ENCODE measurements around the gene C19orf67. TPM values are rescaled to one million over a fixed set of nuclear protein-coding genes. Genes with fewer than 3 reads are reported as not detected.

Gene C19orf67
- total and polyA plus RNA-seq, 2 experiments from 2014 or later: not detected

- no peak overlapping the region for H2AFZ ChIP-seq
- peaks cover 22% of the 10 kb centered on the region for H3K4me1 ChIP-seq (ENCODE audit: insufficient read depth)
- H3K4me3 Mint-ChIP-seq: no peak overlapping the region
- H3K4me2 ChIP-seq: no peak overlapping the region
- peaks cover 19% of the 10 kb centered on the region for H3K27me3 Mint-ChIP-seq (ENCODE audit: insufficient read depth, low read depth, poor library complexity)
- no peak for TF ChIP-seq JUNB (IDR thresholded peaks at IDR 0.05; ENCODE audit: unreplicated experiment)
- no peak for TF ChIP-seq EZH2 (IDR thresholded peaks at IDR 0.05; ENCODE audit: low read depth, unreplicated experiment)
- no peak for TF ChIP-seq CTCF (conservative IDR thresholded peaks at IDR 0.05; ENCODE audit: low read depth in 2 of 2)
- TF ChIP-seq ZNF331 (CRISPR knock-in tag; IDR thresholded peaks at IDR 0.05; ENCODE audit: low read depth): no peak
- no peak for TF ChIP-seq NANOG (IDR thresholded peaks at IDR 0.05; ENCODE audit: borderline replicate concordance)
- TF ChIP-seq STAT1 (IDR thresholded peaks at IDR 0.05; ENCODE audit: unreplicated experiment): no peak
- no peak for TF ChIP-seq REST (IDR thresholded peaks at IDR 0.05; ENCODE audit: unreplicated experiment)
- TF ChIP-seq ZNF462 (CRISPR knock-in tag; IDR thresholded peaks at IDR 0.05): no peak
- no peaks in the 10 kb centered on the region; the same call in 1 of the 2 replicates for H3K36me3 ChIP-seq (ENCODE audit: insufficient read depth)
- no peaks in the 10 kb centered on the region; the same call in 2 of the 3 replicates for H3K9me3 Mint-ChIP-seq
- H3K4me1 Mint-ChIP-seq: peaks cover 21% of the 10 kb centered on the region
- no peak overlapping the region for H3K4me3 ChIP-seq
- DNase-seq (ENCODE audit: low spot score) (no peak), ATAC-seq (no peak)
- H3K27ac Mint-ChIP-seq: no peak overlapping the region
- peaks cover 37% of the 10 kb centered on the region for H3K36me3 Mint-ChIP-seq (ENCODE audit: low read depth)
- peaks cover 14% of the 10 kb centered on the region for H4K20me1 ChIP-seq (replicated peaks; ENCODE audit: insufficient read depth)
- no peak overlapping the region for H3K27ac ChIP-seq (ENCODE audit: low read depth)
- H3F3A ChIP-seq (replicated peaks; ENCODE audit: low read depth): peaks cover 15% of the 10 kb centered on the region; the same call in 1 of the 2 replicates
- H3K9me2 ChIP-seq (ENCODE audit: insufficient read depth): no peaks in the 10 kb centered on the region
- H3K27me3 ChIP-seq (ENCODE audit: insufficient read depth): no peaks in the 10 kb centered on the region
- H3K79me2 ChIP-seq (replicated peaks; ENCODE audit: insufficient read depth): peaks cover 17% of the 10 kb centered on the region
Observed at GRCh38 chr19:14119644-14120496, 34.3 kb upstream of the C19orf67 start.
